CD4-positive, alpha-beta T cell treated with Interleukin-21 for 1 hour (primary cell): ENCODE results near the gene ADRB1.

Experiments
- DNase-seq: peaks from one replicate; pipeline ENCODE4 v3.0.0-alpha.2; 2020

Gene ADRB1

GRCh38 chr10:114026189-114027040 lies 17.3 kb upstream of the ADRB1 start:
- no peak for DNase-seq

GRCh38 chr10:114027041-114027394 lies 16.6 kb upstream of the ADRB1 start:
- DNase-seq: no peak

GRCh38 chr10:114027951-114028350 lies 15.7 kb upstream of the ADRB1 start:
- DNase-seq: no peak

- no peak for DNase-seq
Measured at GRCh38 chr10:114028425-114028824, 15.2 kb upstream of the ADRB1 start.

GRCh38 chr10:114029655-114030054 lies 14.0 kb upstream of the ADRB1 start:
- no peak for DNase-seq

GRCh38 chr10:114030140-114030539 lies 13.5 kb upstream of the ADRB1 start:
- no peak for DNase-seq

GRCh38 chr10:114031073-114031972 lies 12.3 kb upstream of the ADRB1 start:
- no peak for DNase-seq

- no peak for DNase-seq
Measured at GRCh38 chr10:114033566-114033965, 10.1 kb upstream of the ADRB1 start.

GRCh38 chr10:114034923-114035645 lies 8.6 kb upstream of the ADRB1 start:
- DNase-seq: no peak

GRCh38 chr10:114035791-114036190 lies 7.9 kb upstream of the ADRB1 start:
- no peak for DNase-seq

GRCh38 chr10:114038819-114039218 lies 4.8 kb upstream of the ADRB1 start:
- DNase-seq: no peak

GRCh38 chr10:114041166-114041565 lies 2.5 kb upstream of the ADRB1 start:
- DNase-seq: no peak

- peak; percentile 4 for DNase-seq
Measured at GRCh38 chr10:114042895-114043531, 653 bp upstream of the ADRB1 start.

GRCh38 chr10:114044247-114045135 lies 825 bp downstream of the ADRB1 start:
- no peak for DNase-seq

GRCh38 chr10:114045136-114046086 lies 1.7 kb downstream of the ADRB1 start:
- peak; percentile 8 for DNase-seq

- no peak for DNase-seq
Measured at GRCh38 chr10:114046087-114046458, 2.4 kb downstream of the ADRB1 start.

GRCh38 chr10:114048472-114048871 lies 4.8 kb downstream of the ADRB1 start:
- no peak for DNase-seq

GRCh38 chr10:114051714-114052113 lies 8.0 kb downstream of the ADRB1 start:
- no peak for DNase-seq

GRCh38 chr10:114052255-114052654 lies 8.6 kb downstream of the ADRB1 start:
- no peak for DNase-seq

- DNase-seq: no peak
Measured at GRCh38 chr10:114053946-114054345, 10.3 kb downstream of the ADRB1 start.

- DNase-seq: no peak
Measured at GRCh38 chr10:114057855-114058254, 14.2 kb downstream of the ADRB1 start.
